Keratinocyte (primary cell): ENCODE measurements around the gene MICAL2. TPM values are rescaled to one million over a fixed set of nuclear protein-coding genes. Genes with fewer than 3 reads are reported as not detected.

Experiments
- DNase-seq: peaks from one replicate; pipeline ENCODE4 v3.0.0-alpha.2; 2011; ENCODE audit warnings: low read depth, missing footprints, low spot score
- FAIRE-seq: peaks from 2 replicates; lab custom pipeline; 2011; peaks lifted over from hg19 to GRCh38; lab: Jason Lieb, UNC
- H2AFZ ChIP-seq: 2 replicates; pipeline ENCODE4 v1.6.0; 2012; ENCODE audit warnings: low read length, control low read depth, inconsistent platforms; ENCODE audit not compliant: control insufficient read depth
- H3K27ac ChIP-seq: 2 replicates; pipeline ENCODE4 v1.5.1; 2011; ENCODE audit warnings: low read length; ENCODE audit not compliant: control insufficient read depth, insufficient read depth
- H3K27me3 ChIP-seq: 3 replicates; pipeline ENCODE4 v1.6.0; 2011; ENCODE audit warnings: low read length; ENCODE audit not compliant: control insufficient read depth, insufficient read depth; ENCODE audit errors: extremely low read depth
- H3K36me3 ChIP-seq, 2 experiments: 2 replicates in 1 of 2; 3 replicates in 1 of 2; pipeline ENCODE4 v1.5.1; 2011; ENCODE audit warnings: low read length in 2 of 2, mild to moderate bottlenecking in 1 of 2; ENCODE audit not compliant: control insufficient read depth in 2 of 2, insufficient read depth in 2 of 2; ENCODE audit errors: extremely low read depth in 1 of 2
- H3K4me1 ChIP-seq: 3 replicates; pipeline ENCODE4 v1.5.1; 2011; ENCODE audit warnings: low read length; ENCODE audit not compliant: control insufficient read depth, insufficient read depth; ENCODE audit errors: extremely low read depth
- H3K4me2 ChIP-seq: 3 replicates; pipeline ENCODE4 v1.6.0; 2011; ENCODE audit warnings: low read depth, low read length; ENCODE audit not compliant: control insufficient read depth, insufficient read depth; ENCODE audit errors: extremely low read depth
- H3K4me3 ChIP-seq, 3 experiments: fragments of 200-600 bp in 1 of 3; sonication (generic) in 1 of 3; 2 replicates in 2 of 3; 3 replicates in 1 of 3; pipeline ENCODE4 v1.5.1; 2011 to 2016; ENCODE audit warnings: low read length in 3 of 3, mild to moderate bottlenecking in 3 of 3, control low read depth in 2 of 3, inconsistent platforms in 1 of 3, low read depth in 1 of 3, mixed read lengths in 1 of 3, mixed run types in 1 of 3, moderate library complexity in 1 of 3; ENCODE audit not compliant: control insufficient read depth in 2 of 3, insufficient read depth in 2 of 3; ENCODE audit errors: extremely low read depth in 1 of 3
- H3K79me2 ChIP-seq: 2 replicates; pipeline ENCODE4 v1.6.0; 2012; ENCODE audit warnings: low read length; ENCODE audit not compliant: control insufficient read depth, insufficient read depth
- H3K9ac ChIP-seq: 3 replicates; pipeline ENCODE4 v1.6.0; 2011; ENCODE audit warnings: low read length; ENCODE audit not compliant: control insufficient read depth, insufficient read depth; ENCODE audit errors: extremely low read depth
- H3K9me1 ChIP-seq: 3 replicates; pipeline ENCODE4 v1.6.0; 2011; ENCODE audit warnings: low read length; ENCODE audit not compliant: control insufficient read depth, insufficient read depth; ENCODE audit errors: extremely low read depth
- H3K9me3 ChIP-seq: 2 replicates; pipeline ENCODE4 v1.5.1; 2012; ENCODE audit warnings: low read depth, low read length; ENCODE audit not compliant: control insufficient read depth
- H4K20me1 ChIP-seq: 3 replicates; pipeline ENCODE4 v1.6.0; 2011; ENCODE audit warnings: low read length; ENCODE audit not compliant: control insufficient read depth, insufficient read depth; ENCODE audit errors: extremely low read depth
- CTCF ChIP-seq, 3 experiments: IDR thresholded peaks in 1 of 3; conservative IDR thresholded peaks in 1 of 3; optimal IDR thresholded peaks in 1 of 3; 2 replicates in 2 of 3; 3 replicates in 1 of 3; pipeline versions ENCODE3 to v1.5.1; 2011; ENCODE audit warnings: low read length in 3 of 3, mild to moderate bottlenecking in 3 of 3, moderate library complexity in 2 of 3, control low read depth in 1 of 3, inconsistent platforms in 1 of 3; ENCODE audit not compliant: insufficient read depth in 2 of 3; ENCODE audit errors: extremely low read depth in 1 of 3
- EZH2 ChIP-seq: IDR thresholded peaks from one replicate; pipeline ENCODE4 v1.6.1; 2012; ENCODE audit warnings: inconsistent platforms, mild to moderate bottlenecking, low read length, moderate library complexity
- dilution Hi-C: fragments of 300-500 bp; cut with MboI; formaldehyde crosslinking; loops from one replicate; pipeline ENCODE4 v1.7.0; 2020; ENCODE audit warnings: low sequenced_read_pairs; ENCODE audit not compliant: extremely low pct_ligation_motif_present
- polyA plus RNA-seq, 5 experiments: library from polyadenylated mRNA; depleted of rRNA in 3 of 5; stranded (reverse) in 3 of 5; stranded (forward) in 1 of 5; unstranded in 1 of 5; fragments of >200 nt; gene quantifications; 1 replicate in 1 of 5; 2 replicates in 3 of 5; 3 replicates in 1 of 5; pipeline versions ENCODE4 v1.2.1 to v1.2.3, GENCODE V29; 2011 to 2012; ENCODE audit warnings: missing spikeins in 2 of 5, low read depth in 1 of 5, low replicate concordance in 1 of 5

The MICAL2 gene
- polyA plus RNA-seq, 1 donor (not counting 4 experiments of a cell fraction or from before 2014, with no cell fraction given): 83.9 TPM

- peaks cover 72% of the 10 kb centered on the region for H3K4me1 ChIP-seq
- no peaks in the 10 kb centered on the region for H4K20me1 ChIP-seq
- H3K9me1 ChIP-seq: no peaks in the 10 kb centered on the region
- no peaks in the 10 kb centered on the region for H3K27me3 ChIP-seq
- FAIRE-seq: no peak
- peaks cover 24 to 65% of the 10 kb centered on the region in 2 experiments for H3K36me3 ChIP-seq
- no peak overlapping the region for H3K4me3 ChIP-seq
- peak overlapping the region; percentile 50 for H3K4me2 ChIP-seq
- dilution Hi-C loops: no loop called here
- H3K9me3 ChIP-seq: no peaks in the 10 kb centered on the region
- no peak overlapping the region for H2AFZ ChIP-seq
- peak overlapping the region; percentile 98 for H3K27ac ChIP-seq
- TF ChIP-seq EZH2: no peak
- TF ChIP-seq CTCF (optimal IDR thresholded peaks at IDR 0.05 in 1 of 3, IDR thresholded peaks at IDR 0.05 in 1 of 3, conservative IDR thresholded peaks at IDR 0.05 in 1 of 3; ENCODE audit: extremely low read depth in 1 of 3, insufficient read depth in 2 of 3, low read length in 3 of 3): no peak
- no peak for DNase-seq
- H3K79me2 ChIP-seq: peaks cover 66% of the 10 kb centered on the region
- H3K9ac ChIP-seq: peak overlapping the region; percentile 60
Measured at GRCh38 chr11:12166299-12167060, 56.1 kb downstream of the MICAL2 start.

GRCh38 chr11:12167061-12168000 is 56.9 kb downstream of the MICAL2 start:
- DNase-seq (no peak), FAIRE-seq (peak; percentile 67)
- Histone ChIP-seq H3K4me2 (peak overlapping the region; percentile 60), H3K79me2 (peaks cover 66% of the 10 kb centered on the region), H3K27me3 (no peaks in the 10 kb centered on the region), H4K20me1 (no peaks in the 10 kb centered on the region), H2AFZ (no peak overlapping the region), H3K4me3 (no peak overlapping the region), H3K27ac (peak overlapping the region; percentile 98), H3K9me3 (no peaks in the 10 kb centered on the region), H3K9ac (peak overlapping the region; percentile 68), H3K9me1 (no peaks in the 10 kb centered on the region), H3K4me1 (peaks cover 69% of the 10 kb centered on the region), H3K36me3 (peaks cover 19 to 64% of the 10 kb centered on the region in 2 experiments)
- dilution Hi-C loops: no loop called here
- TF ChIP-seq CTCF (optimal IDR thresholded peaks at IDR 0.05 in 1 of 3, IDR thresholded peaks at IDR 0.05 in 1 of 3, conservative IDR thresholded peaks at IDR 0.05 in 1 of 3; ENCODE audit: extremely low read depth in 1 of 3, insufficient read depth in 2 of 3, low read length in 3 of 3) (no peak), EZH2 (no peak)
